GM19025 (cell line): ENCODE measurements around the gene CELF6.

Source experiments
- ATAC-seq: cut with Tn5 transposase; IDR thresholded peaks from one replicate; pipeline ENCODE4 v1.9.1; 2021; ENCODE audit warnings: mild to moderate bottlenecking, low read depth, moderate library complexity; ENCODE audit not compliant: unreplicated experiment

Gene CELF6

DNA sequence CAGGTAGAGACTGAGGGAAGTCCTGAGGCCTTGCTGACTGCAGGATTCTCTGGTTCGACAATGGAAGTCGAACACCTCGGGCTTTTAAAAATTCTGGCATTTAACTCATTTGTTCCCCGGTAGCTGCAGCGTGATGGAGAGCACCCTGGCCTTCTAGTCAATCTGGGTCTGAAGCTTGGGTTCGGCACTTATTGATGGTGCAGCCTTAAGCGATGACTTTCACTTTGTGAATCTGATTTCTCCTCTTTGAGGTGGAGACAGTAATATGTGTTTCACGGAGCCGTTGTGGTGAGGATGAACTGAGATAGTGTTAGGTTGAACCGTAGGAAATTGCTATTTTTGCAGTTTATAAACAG is 47.0 kb downstream of the CELF6 start:
- ATAC-seq = no peak

DNA sequence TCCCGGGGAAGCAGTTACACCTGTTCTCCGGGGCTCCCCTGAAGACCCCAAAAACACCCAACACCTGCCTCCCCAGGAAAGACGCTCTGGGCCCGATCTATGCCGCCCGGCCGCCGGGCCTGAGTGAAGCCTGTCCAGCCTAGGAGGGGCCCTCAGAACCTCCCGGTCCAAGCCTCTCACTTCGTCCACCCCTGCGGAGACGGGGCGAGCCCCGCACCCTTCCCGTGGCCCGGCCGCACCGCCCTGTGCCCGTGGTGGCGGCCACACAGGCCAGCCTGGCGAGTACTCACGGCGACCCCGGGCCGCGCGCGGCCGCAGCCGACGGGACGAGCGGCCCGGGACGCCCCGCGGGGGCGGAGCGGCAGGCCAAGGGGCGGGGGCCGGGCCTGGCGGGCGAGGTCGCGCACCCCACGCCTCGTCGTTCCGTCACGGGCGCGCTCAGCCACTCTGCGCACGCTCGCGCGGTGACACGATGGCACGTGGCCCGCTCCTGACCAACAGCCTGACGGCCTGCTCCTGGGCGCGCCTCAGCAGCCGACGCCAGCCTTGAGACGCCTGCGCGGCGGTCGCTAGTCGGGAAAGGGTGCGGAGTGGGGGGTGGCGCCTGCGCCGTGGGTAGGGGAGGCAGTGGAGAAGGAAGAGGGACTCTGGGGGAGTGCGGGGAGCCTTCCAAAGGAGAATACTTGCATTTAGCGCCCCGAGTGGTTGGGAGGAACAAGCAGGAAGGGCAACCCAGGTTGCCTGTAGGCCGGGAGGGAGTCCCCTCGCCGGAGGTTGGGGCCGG is 47.6 kb downstream of the CELF6 start, which contains the start of gene PARP6:
Gene PARP6 (minus strand): TSS at position 342 of the 784 bp plus-strand sequence. CDS start 5,077 bp downstream, outside the sequence.
- ATAC-seq = peak; percentile 95

DNA sequence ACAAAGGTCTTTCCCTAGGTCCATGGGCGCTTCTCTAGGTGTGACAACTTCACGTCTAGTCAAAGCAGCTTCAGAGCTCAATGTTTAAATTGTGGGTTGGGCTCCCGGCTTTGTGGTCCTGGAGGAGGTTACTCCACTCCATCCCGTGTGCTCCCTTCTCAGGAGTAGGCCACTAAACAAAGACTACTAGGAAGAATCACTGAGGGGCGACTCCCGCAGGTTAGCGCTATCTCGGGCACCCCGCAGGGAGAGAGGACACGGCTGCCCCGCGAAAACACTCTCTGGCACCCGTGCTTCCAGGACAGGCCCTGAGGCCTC is 48.1 kb downstream of the CELF6 start:
- no peak for ATAC-seq

DNA sequence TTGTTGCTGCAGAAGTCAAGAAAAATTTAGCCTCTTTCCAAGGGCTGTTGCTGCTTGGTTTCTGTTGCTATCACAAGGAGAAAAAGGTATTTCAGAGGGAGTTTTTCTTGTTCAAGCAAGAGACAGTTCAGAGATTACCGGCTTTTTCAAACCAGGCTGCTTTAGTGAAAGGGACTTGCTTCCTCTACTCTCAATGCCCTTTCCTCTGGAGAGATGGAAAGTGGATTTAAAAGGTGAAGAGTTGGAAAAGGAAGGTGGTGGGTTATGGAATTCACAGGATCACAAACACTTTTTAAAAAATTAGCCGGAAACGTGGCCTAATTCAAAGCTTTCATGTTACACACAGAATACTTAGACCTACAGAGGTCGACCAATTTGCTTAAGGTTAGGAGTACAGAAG is 48.7 kb downstream of the CELF6 start:
- no peak for ATAC-seq

DNA sequence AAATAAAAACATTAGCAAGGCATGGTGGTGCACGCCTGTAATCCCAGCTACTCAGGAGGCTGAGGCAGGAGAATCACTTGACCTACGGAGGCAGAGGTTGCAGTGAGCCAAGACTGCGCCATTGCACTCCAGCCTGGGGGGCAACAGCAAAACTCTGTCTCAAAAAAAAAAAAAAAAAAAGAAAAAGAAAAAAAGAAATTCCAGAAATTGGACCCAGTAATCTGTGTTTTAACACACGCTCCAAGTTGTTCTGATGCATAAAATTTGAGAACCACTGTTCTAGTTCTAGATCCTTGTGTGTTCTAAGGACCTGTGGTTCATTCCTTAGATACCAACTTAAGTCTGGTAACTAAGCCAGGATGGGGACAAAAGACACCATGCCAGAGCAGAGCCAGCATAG is 50.2 kb downstream of the CELF6 start:
- no peak for ATAC-seq

DNA sequence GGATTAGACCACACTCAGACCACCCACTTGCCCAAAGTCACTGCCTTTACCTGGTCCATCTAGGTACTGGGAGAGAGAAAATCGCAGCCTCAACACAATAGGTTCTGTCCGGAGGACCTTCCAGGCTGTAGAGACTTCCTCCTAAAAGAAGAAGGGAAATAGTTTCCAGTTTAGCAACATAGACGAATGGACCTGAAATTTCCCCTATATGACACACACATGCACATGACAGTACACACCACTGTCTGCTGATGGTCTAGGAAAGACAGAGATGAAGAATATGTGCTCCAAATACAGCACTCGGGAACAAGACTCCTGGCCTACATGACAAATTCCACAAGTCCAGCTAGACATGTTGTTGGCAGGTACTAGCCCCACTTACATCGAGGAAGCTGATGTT is 54.9 kb downstream of the CELF6 start:
- no peak for ATAC-seq

DNA sequence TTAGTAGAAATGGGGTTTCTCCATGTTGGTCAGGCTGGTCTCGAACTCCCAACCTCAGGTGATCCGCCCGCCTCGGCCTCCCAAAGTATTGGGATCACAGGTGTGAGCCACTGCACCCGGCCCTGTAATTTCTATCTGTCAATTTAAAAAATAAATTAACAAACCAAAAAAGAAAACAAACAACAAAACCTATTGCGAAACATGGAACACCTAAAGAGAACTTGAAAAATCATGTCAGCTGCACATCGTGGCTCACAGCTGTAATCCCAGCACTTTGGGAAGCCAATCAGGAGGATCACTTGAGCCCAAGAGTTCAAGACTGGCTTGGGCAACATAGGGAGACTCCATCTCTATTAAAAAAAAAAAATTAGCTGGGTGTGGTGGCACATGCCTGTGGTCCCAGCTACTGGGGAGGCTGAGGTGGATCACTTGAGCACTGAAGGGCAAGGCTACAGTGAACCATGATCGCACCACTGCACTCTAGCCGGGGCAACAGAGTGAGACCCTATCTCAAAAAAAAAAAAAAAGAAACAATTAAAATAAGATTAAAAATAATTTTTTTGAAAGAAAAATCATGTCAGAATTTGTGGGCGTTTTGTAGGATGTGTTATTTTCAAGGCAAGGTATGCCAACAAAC is 67.2 kb downstream of the CELF6 start:
- no peak for ATAC-seq

DNA sequence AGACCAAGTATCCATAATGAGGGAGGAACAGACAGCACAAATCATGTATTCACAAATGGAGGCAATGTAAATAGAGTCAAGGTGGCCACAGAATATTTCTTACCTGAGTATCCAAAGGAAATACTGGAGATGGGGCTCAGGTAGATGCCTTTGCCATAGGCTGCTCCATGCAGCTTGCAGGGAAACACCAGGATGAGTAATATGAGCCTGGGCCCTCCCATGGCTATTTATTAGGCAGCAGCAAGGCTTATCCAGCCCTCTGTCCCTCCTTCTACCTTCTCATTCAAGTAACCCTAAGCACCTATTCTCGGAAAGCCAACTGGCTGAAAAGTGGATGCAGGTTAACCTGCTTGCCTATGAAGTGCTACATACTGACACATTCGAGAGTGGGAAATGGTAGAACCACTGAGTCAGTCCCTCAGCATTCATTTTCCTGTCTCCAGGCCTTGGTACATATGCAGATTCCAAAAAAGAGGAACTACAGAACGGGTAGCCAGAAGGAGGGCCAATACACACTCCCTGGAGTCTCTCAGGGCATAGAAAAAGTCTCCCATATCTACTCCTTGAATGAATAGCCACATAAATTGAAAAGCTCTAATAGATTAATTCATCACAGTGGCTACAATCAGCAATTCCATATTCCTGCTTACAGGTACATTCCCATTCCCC is 70.7 kb downstream of the CELF6 start:
- ATAC-seq = no peak

DNA sequence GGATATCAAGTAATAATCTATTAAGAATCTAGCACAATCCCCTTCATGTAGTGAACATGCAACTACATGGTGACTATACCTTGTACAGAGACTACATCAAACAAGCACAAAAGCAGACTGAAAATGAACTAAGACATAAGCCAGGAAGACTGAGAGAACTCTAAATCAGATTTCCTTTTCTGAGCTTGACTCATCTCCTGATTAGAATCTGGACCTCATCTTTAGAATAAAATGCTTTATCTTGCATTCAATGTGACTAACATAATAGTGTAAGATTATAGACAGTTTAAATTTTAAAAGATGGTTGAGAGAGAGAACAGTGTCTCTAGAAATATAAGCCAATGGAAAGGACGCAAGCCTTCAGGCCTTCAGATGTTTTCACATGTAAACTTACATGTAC is 71.4 kb downstream of the CELF6 start:
- no peak for ATAC-seq

DNA sequence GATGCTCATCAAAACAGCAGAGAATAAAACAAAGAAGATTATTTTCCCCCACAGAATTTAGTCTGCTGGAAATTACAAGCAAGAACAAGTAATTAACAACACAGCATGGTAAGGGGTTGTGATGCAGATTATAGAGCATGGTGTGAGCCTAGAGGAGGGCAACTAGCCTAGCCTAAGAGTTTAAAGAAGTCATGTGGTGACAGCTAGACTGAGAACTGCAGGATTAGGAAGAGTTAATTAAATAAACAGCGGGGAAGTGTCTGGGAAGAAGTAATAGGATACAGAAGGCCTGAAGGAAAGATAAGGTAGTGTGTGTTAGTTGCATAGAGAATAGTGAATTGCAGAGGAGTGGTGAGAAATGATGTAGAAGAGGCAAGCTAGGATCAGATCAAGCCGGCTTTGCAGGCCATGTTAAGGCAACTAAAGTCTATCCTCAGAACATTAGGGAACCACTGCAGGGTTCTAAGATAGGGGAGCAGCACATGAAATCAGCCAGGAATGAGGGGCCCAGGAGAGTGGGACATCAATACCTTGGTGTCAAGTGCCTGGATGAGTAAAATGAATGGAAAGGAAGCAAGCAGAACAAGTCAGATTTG is 77.1 kb downstream of the CELF6 start:
- ATAC-seq = no peak

DNA sequence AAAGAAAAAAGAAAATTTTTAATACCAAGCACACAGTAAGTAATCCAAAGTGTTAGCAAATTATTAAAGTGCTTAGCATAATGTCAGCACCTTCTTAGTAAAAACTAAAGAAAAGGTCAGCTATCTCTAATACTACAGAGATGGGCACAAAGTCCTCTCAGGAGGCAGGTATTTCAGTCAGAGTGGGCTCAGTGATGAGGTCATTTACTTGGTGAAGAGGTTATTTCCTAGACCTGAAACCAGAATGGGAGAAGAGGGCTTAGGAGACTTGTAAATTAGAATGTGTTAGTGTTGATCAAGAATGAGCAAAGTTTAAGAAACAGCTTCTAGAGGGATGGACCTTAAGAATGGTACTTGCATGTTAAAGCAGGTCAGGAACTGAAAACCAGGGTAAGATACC is 80.3 kb downstream of the CELF6 start:
- ATAC-seq = no peak

DNA sequence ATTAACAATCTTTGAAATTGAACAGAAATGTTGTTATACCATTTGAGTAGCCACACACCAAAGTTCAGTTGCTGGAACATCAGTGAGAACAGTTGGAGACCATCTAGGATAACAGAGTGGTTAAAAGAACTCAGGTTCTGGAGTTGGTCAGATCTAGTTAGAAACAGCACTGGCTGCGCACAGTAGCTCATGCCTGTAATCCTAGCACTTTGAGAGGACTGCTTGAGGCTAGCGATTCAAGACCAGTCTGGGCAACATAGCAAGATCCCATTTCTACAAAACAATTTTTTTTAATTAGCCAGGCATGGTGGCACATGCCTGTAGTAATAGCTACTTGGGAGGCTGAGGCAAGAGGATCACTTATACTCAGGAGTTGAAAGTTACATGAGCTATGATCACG is 81.4 kb downstream of the CELF6 start:
- ATAC-seq = no peak

DNA sequence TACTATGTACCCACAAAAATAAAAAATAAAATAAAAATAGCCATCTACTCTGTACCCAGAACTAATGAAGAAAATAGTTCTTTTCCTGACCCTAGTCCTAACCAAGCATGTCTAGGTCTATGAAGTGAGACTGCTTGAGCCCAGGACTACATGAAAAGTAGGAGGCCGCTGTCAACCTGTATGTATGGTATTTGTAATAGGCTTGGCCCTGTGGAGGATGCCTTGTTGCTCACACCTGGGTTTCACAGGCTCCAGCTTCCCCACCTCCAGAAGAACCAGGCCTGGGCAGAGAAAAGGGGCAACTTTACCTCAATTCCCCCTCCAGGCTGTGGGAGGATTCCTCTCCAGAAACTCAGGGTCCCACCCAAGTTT is 82.1 kb downstream of the CELF6 start:
- no peak for ATAC-seq

DNA sequence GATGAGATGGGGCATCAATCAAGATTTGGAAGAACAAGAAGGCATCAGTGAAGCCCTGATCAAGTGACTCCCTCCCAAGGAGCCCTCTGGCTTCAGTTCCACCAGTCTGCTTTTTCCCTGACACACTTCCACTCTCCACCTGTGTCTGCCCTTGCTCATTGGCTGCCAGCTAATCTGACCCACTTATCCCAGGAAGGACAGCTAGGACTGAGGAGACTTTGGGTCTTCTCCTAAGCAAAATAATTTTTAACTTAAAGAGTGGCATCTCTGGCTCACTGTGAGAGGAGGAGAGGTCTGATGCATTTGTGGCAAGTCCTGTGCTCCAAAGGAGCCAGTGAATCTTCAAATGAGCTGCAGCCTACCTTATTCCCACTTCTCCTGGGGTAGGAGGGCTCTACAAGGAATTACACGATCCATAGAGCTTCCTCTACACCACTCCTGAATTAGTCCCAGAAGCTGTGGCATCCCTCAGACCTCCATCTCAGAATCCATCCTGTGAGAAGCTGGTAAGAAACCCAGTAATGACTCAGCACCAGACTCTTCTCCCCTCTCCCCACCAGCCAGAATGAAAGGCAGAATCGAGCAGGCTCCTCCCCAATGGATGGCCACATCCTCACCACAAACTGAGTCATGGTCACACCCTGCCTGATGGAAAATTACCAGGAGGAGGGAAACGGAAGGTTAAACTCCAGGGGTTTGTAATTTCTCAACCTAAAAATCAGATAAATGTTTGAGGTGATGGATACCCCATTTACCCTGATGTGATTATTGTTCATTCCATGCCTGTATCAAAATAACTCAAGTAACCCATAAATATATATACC is 82.7 kb downstream of the CELF6 start:
- peak; percentile 76 for ATAC-seq

DNA sequence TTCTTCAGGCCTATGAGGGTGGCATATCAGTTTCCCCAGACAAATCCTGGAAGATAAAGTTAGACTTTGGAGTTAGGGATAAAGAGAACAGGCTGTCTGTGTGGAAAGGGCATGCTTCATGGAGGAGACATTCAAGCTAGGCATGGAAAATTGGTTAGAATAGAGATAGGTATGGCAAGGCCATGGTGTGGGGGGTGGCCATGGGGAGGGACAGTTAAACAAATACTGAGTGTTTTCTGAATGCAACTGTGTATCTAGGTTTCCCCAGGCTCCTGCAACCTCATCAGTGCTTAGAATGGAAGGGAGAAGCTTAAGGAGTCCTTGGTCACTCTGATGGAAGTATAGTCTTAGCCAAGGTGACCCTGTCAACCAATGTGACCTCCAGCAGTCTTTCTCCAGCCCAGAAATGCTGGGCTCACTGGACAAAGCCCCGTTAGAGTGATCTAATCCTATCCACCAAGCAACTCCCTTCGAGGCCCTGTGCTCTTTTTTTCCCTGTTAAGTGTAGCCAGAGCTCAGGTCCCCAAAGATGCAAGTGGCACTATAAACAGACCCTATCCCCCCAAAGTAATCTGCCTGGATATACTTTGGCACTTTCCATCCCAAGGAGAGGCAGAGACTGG is 83.5 kb downstream of the CELF6 start:
- no peak for ATAC-seq

DNA sequence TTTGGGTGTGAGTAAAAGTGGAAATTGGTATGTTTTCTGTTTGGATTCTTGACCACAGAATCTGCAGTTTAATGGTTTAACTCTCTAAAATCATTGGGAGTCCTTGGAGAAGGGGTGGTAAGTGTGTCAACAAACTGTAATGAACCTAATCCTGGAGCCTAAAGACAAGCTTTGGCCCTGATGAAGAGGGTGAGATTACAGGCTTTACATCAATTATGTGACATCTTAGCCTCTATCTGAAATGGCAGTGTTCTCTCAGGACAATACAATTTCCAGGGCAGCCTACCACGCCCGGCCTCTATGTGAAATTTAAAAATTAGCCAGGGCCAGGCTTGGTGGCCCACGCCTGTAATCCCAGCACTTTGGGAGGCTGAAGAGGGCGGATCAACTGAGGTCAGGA is 84.7 kb downstream of the CELF6 start:
- no peak for ATAC-seq
